Ovary (tissue), 3 donors: ENCODE data around the gene PAX2.

Experiments used
- CTCF ChIP-seq, 3 donors: fragments of 450-650 bp in 2 of 3; fragments of 200-600 bp in 1 of 3; IDR thresholded peaks; one replicate each; pipeline versions ENCODE4 v1.5.1 to v1.8.0; 2016 to 2022; ENCODE audit warnings: antibody characterized with exemption in 3 of 3, mild to moderate bottlenecking in 1 of 3
- POLR2A ChIP-seq: fragments of 450-650 bp; IDR thresholded peaks from one replicate; pipeline ENCODE4 v1.6.1; 2017; ENCODE audit warnings: antibody characterized with exemption, mild to moderate bottlenecking, moderate library complexity
- donor health status: DM: no; HTN: no; CAD: no.

- TF ChIP-seq CTCF (IDR thresholded peaks at IDR 0.05) = no peak
- no peak for TF ChIP-seq POLR2A
Observed at GRCh38 chr10:100807241-100807951, 62.0 kb downstream of the PAX2 start.
